HepG2 (cell line): ENCODE results near the gene PKP1. TPM values are rescaled to one million over a fixed set of nuclear protein-coding genes. Genes with fewer than 3 reads are reported as not detected.

Experiments
- ATAC-seq: fragments of 200-7000 bp; cut with Tn5 transposase; 3 replicates; pipeline ENCODE4 v1.9.1; 2020; ENCODE audit warnings: mild to moderate bottlenecking, moderate library complexity
- BruUV-seq: library from RNA; stranded (reverse); fragments of 400-500 nt; replicated peaks from 2 replicates; lab custom pipeline; 2021; lab: Mats Ljungman, UMichigan
- CTCF ChIA-PET: fragments of 300-600 bp; formaldehyde crosslinking; extraction: SDS; loops from one replicate; lab custom pipeline; 2021; ENCODE audit warnings: low total read pairs, inconsistent platforms, low intra/inter-chr PET ratio; lab: Yijun Ruan, JAX
- POLR2A ChIA-PET: fragments of 350-600 bp; sonication (Branson Sonifier 250); formaldehyde crosslinking; loops from one replicate; lab custom pipeline; 2020; ENCODE audit warnings: antibody characterized with exemption, inconsistent platforms; lab: Yijun Ruan, JAX
- DNase-seq: peaks from one replicate; pipeline ENCODE4 v3.0.0-alpha.2; 2015; ENCODE audit warnings: low spot score
- FAIRE-seq: peaks from 3 replicates; lab custom pipeline; 2011; peaks lifted over from hg19 to GRCh38; lab: Jason Lieb, UNC
- H2AFZ ChIP-seq: one replicate; pipeline ENCODE4 v1.6.1; 2011; ENCODE audit warnings: low read length, inconsistent platforms
- H3K27ac ChIP-seq: fragments of 300-600 bp; 3 replicates; pipeline ENCODE4 v1.8.0; 2011; ENCODE audit warnings: mixed run types, mild to moderate bottlenecking, mixed read lengths, low read length, inconsistent platforms; ENCODE audit not compliant: insufficient read depth; ENCODE audit errors: extremely low read length
- H3K27me3 ChIP-seq, 2 experiments: fragments of 200-600 bp in 1 of 2; 2 replicates in 1 of 2; 3 replicates in 1 of 2; pipeline versions ENCODE4 v1.6.0 to v1.8.0; 2011; ENCODE audit warnings: low read length in 2 of 2, mild to moderate bottlenecking in 2 of 2, moderate library complexity in 2 of 2, inconsistent platforms in 1 of 2; ENCODE audit not compliant: insufficient read depth in 2 of 2, control insufficient read depth in 1 of 2
- H3K36me3 ChIP-seq, 2 experiments: fragments of 200-600 bp in 1 of 2; replicated peaks in 1 of 2; 2 replicates in 1 of 2; 3 replicates in 1 of 2; pipeline versions ENCODE4 v1.5.1 to v1.8.0; 2011; ENCODE audit warnings: low read length in 2 of 2, inconsistent platforms in 1 of 2; ENCODE audit not compliant: insufficient read depth in 2 of 2, control insufficient read depth in 1 of 2
- H3K4me1 ChIP-seq: 2 replicates; pipeline ENCODE4 v1.5.1; 2012; ENCODE audit warnings: low read length, inconsistent platforms; ENCODE audit not compliant: insufficient read depth
- H3K4me2 ChIP-seq: 2 replicates; pipeline ENCODE4 v1.6.0; 2011; ENCODE audit warnings: low read depth, low read length, inconsistent platforms
- H3K4me3 ChIP-seq, 3 experiments: fragments of 200-600 bp in 1 of 3; sonication (generic), shearing (Covaris generic) in 1 of 3; replicated peaks in 1 of 3; 2 replicates each; pipeline ENCODE4 v1.5.1; 2011 to 2016; ENCODE audit warnings: low read length in 3 of 3, inconsistent platforms in 2 of 3, low read depth in 2 of 3, mild to moderate bottlenecking in 2 of 3, control low read depth in 1 of 3, mixed read lengths in 1 of 3; ENCODE audit not compliant: insufficient read depth in 1 of 3
- H3K79me2 ChIP-seq: one replicate; pipeline ENCODE4 v1.6.1; 2011; ENCODE audit warnings: low read length, inconsistent platforms; ENCODE audit not compliant: insufficient read depth
- H3K9ac ChIP-seq: 2 replicates; pipeline ENCODE4 v1.6.0; 2011; ENCODE audit warnings: mild to moderate bottlenecking, low read depth, low read length, inconsistent platforms; ENCODE audit not compliant: insufficient read depth
- H3K9me3 ChIP-seq: 2 replicates; pipeline ENCODE4 v1.5.1; 2012; ENCODE audit warnings: mild to moderate bottlenecking, low read length
- H4K20me1 ChIP-seq: 2 replicates; pipeline ENCODE4 v1.6.0; 2011; ENCODE audit warnings: inconsistent platforms, mild to moderate bottlenecking, low read length, moderate library complexity; ENCODE audit not compliant: insufficient read depth
- BCL6 ChIP-seq: IDR thresholded peaks from 2 replicates; pipeline ENCODE4 v1.6.1; 2016; ENCODE audit warnings: missing genetic modification reagents, missing compliant biosample characterization
- GABPB1 ChIP-seq: IDR thresholded peaks from 2 replicates; pipeline ENCODE4 v1.6.1; 2016; ENCODE audit warnings: mild to moderate bottlenecking, missing genetic modification reagents, moderate library complexity, missing compliant biosample characterization
- HBP1 ChIP-seq: IDR thresholded peaks from 2 replicates; pipeline ENCODE4 v1.6.1; 2016; ENCODE audit warnings: low read depth, control low read depth
- HOXD1 ChIP-seq: sonication (generic); formaldehyde crosslinking; IDR thresholded peaks from 2 replicates; pipeline ENCODE4 v1.5.0; 2020; ENCODE audit warnings: missing genetic modification reagents
- IRF9 ChIP-seq: sonication (generic); formaldehyde crosslinking; IDR thresholded peaks from 2 replicates; pipeline ENCODE4 v1.8.0; 2022; ENCODE audit warnings: missing genetic modification reagents, mild to moderate bottlenecking, borderline replicate concordance
- KDM3A ChIP-seq: IDR thresholded peaks from 2 replicates; pipeline ENCODE4 v1.6.1; 2018; ENCODE audit warnings: low read depth, missing compliant biosample characterization
- NCOA2 ChIP-seq: sonication (generic); formaldehyde crosslinking; IDR thresholded peaks from 2 replicates; pipeline ENCODE4 v1.8.0; 2022; ENCODE audit warnings: inconsistent platforms
- PHF21A ChIP-seq: sonication (generic); formaldehyde crosslinking; IDR thresholded peaks from 2 replicates; pipeline ENCODE4 v1.5.0; 2020; ENCODE audit warnings: mild to moderate bottlenecking, missing genetic modification reagents
- RAD51 ChIP-seq: fragments of 450-650 bp; IDR thresholded peaks from 2 replicates; pipeline ENCODE4 v1.6.1; 2016; ENCODE audit warnings: borderline replicate concordance
- RARA ChIP-seq: IDR thresholded peaks from 2 replicates; pipeline ENCODE4 v1.6.1; 2016; ENCODE audit warnings: missing genetic modification reagents, missing compliant biosample characterization
- TAF15 ChIP-seq: fragments of 200-400 bp; formaldehyde crosslinking; IDR thresholded peaks from one replicate; pipeline ENCODE4 v1.6.1; 2018; ENCODE audit warnings: mild to moderate bottlenecking, low read depth, low read length; ENCODE audit not compliant: poor library complexity, severe bottlenecking
- ZBED4 ChIP-seq: sonication (generic); formaldehyde crosslinking; IDR thresholded peaks from 2 replicates; pipeline ENCODE4 v1.4.0; 2020; ENCODE audit warnings: missing genetic modification reagents, borderline replicate concordance
- ZNF253 ChIP-seq: sonication (generic); formaldehyde crosslinking; IDR thresholded peaks from 2 replicates; pipeline ENCODE4 v1.8.0; 2022; ENCODE audit warnings: mild to moderate bottlenecking, missing genetic modification reagents, borderline replicate concordance
- ZNF724P ChIP-seq: sonication (generic); formaldehyde crosslinking; IDR thresholded peaks from 2 replicates; pipeline ENCODE4 v1.8.0; 2022; ENCODE audit warnings: missing genetic modification reagents, borderline replicate concordance
- ZNF737 ChIP-seq: sonication (generic); formaldehyde crosslinking; IDR thresholded peaks from 2 replicates; pipeline ENCODE4 v1.5.0; 2020; ENCODE audit warnings: missing genetic modification reagents, mild to moderate bottlenecking, borderline replicate concordance
- ZNF800 ChIP-seq: sonication (generic); formaldehyde crosslinking; IDR thresholded peaks from 2 replicates; pipeline ENCODE4 v1.4.0; 2020; ENCODE audit warnings: missing genetic modification reagents
- whole genome bisulfite sequencing: methylation state at CpG from one replicate; pipeline ENCODE4 v1.1.6; 2017; ENCODE audit warnings: low lambda C conversion rate; 5-methylcytosine and 5-hydroxymethylcytosine counted together
- in situ Hi-C: cut with HindIII; loops from 2 replicates; pipeline ENCODE4 v1.10.0; 2017; ENCODE audit warnings: low pct_unique_long_range_greater_than_20kb; ENCODE audit not compliant: extremely low pct_ligation_motif_present
- intact Hi-C: fragments of 100-400 bp; cut with micrococcal nuclease; formaldehyde crosslinking; loops from one replicate; pipeline ENCODE4 v1.10.0; 2022; ENCODE audit not compliant: unreplicated experiment
- polyA plus RNA-seq, 8 experiments: library from polyadenylated mRNA; depleted of rRNA in 3 of 8; stranded (reverse) in 7 of 8; unstranded in 1 of 8; fragments of >200 nt; fragmentation: Illumina TruSeq in 4 of 8; extraction: Trizol in 4 of 8; gene quantifications; 2 replicates each; pipeline versions ENCODE4 v1.2.1 to v1.2.3, GENCODE V29; 2011 to 2016; ENCODE audit warnings: low read depth in 4 of 8, missing spikeins in 1 of 8, mixed read lengths in 1 of 8; ENCODE audit not compliant: insufficient read depth in 1 of 8
- total RNA-seq, 5 experiments: library from RNA; depleted of rRNA; stranded (reverse); fragments of >200 nt; fragmentation: Illumina TruSeq; extraction: Trizol; gene quantifications; 2 replicates each; pipeline ENCODE4 v1.2.3, GENCODE V29; 2016; ENCODE audit warnings: low read depth in 1 of 5

The PKP1 gene
- total and polyA plus RNA-seq, 2 of the 13 experiments (the other 11 are each of a cell fraction or from before 2014, with no cell fraction given): not detected

- no TSS peak for BruUV-seq
- CTCF ChIA-PET: no interaction called here
- TF ChIP-seq RAD51: no peak
- no peak for TF ChIP-seq GABPB1
- TF ChIP-seq BCL6: no peak
- no peak for TF ChIP-seq ZBED4 (CRISPR knock-in tag)
- no peak for TF ChIP-seq NCOA2 (CRISPR knock-in tag)
- TF ChIP-seq ZNF253: no peak
- TF ChIP-seq HOXD1 (CRISPR knock-in tag): no peak
- no peak for TF ChIP-seq KDM3A
- no peak for TF ChIP-seq PHF21A
- no peak for TF ChIP-seq TAF15
- TF ChIP-seq RARA (CRISPR knock-in tag): no peak
- no peak for TF ChIP-seq HBP1 (CRISPR knock-in tag)
- TF ChIP-seq ZNF737 (CRISPR knock-in tag): no peak
- TF ChIP-seq ZNF724P (CRISPR knock-in tag): no peak
- TF ChIP-seq IRF9 (CRISPR knock-in tag): no peak
- no peak for TF ChIP-seq ZNF800
These were observed 6.4 kb upstream of the PKP1 start for GRCh38 chr1:201276891-201277290.

More at GRCh38 chr1:201276891-201277290, 6.4 kb upstream of the PKP1 start:
- POLR2A ChIA-PET: no interaction called here
- no peak overlapping the region for H3K27ac ChIP-seq
- H3K9ac ChIP-seq: no peak overlapping the region
- FAIRE-seq (no peak), ATAC-seq (no peak), DNase-seq (no peak)
- no peaks in the 10 kb centered on the region for H4K20me1 ChIP-seq
- intact Hi-C loops: no loop called here
- no peaks in the 10 kb centered on the region for H3K36me3 ChIP-seq
- 5% methylated on average over 4 of the region's 6 CpGs for WGBS
- H3K4me1 ChIP-seq: no peaks in the 10 kb centered on the region
- no peak overlapping the region for H3K4me3 ChIP-seq
- no peak overlapping the region for H2AFZ ChIP-seq
- in situ Hi-C loops: no loop called here
- H3K79me2 ChIP-seq: no peaks in the 10 kb centered on the region
- peaks cover 2 to 50% of the 10 kb centered on the region in 2 experiments; a peak in 4 of 5 replicates for H3K27me3 ChIP-seq
- H3K9me3 ChIP-seq: no peaks in the 10 kb centered on the region
- no peak overlapping the region for H3K4me2 ChIP-seq
